ENCODE data around the gene APH1B.
"Not testable (repeated sequence)": the region's sequence is repeated elsewhere in the genome, so short reads cannot be mapped to it uniquely, and the experiment has no call there.

Gene APH1B

DNA sequence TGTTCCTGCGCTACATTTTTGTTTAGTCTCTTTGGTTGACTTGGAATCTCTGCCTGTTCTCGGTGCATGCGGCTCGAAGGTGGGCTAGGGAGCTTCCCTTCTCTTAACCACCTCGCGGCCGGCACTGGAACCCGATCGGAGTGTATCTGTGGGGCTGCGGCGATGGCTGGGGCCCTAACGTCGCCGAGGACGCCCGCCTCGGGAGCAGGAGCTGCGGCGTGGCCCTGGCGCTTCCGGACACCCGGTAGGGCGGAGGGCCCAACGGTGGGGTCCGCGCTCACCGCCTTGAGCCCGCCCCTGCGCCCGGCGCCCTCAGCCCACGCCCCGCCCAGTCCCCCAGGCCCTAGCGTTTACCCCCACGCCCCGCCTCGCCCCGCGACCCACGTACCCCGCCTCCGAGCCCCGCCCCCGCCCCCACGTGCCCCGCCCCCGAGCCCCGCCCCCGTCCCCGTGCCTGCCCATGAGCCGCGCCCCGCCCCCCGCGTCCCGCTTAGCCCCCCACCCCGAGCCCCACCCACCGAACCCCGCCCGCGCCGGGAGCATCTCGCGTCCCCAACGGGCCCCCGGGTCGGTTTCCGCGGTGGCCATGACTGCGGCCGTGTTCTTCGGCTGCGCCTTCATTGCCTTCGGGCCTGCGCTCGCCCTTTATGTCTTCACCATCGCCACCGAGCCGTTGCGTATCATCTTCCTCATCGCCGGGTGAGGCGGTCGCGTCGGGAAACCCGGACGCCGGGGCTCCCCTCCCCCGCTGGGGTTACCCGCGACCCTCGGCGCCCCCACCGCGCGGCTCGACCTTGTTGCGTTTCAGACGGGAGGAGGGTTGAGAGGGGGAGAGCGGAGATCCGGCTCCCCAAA, at the start of gene APH1B:
TSS of gene APH1B (plus strand) at position 568 of the 855 bp plus-strand sequence. CDS start at position 587, 19 bp downstream.
- no peak for FAIRE-seq

DNA sequence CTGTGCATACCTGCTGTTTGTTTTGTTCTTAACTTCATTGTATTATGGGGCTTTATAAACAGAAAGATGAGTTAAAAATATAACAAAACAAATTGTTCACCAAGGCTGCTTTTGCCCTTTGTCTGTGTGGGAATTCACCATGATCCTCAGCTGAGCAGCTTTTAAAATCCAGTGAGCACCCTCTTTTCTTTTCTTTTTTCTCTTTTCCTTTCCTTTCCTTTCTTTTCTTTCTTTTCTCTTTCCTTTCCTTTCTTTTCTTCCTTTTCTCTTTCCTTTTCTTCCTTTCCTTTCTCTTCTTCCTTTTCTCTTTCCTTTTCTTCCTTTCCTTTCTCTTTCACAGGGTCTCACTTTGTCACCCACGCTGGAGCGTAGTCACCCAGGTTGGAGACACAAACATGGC, 49.7 kb upstream of the APH1B start:
- no peak for FAIRE-seq

DNA sequence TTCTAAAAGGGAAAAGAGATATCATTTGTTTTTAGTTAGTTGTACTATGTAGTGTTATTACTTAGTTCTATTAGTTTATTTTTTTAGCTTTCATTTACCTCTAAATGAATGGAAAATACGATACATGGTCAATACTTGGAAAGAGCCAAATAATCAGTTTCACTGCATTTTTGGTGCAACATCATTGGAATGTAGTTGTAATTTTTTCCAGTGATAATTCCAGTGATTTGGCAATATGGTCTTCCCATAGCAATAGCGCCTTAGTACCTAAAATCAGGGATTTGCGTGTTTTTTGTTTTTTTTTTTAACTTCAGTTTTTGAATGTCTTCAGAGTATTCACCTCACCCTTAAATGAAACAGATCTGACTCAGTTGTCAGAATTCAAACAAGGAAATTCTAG, 46.2 kb upstream of the APH1B start:
- no peak for FAIRE-seq

DNA sequence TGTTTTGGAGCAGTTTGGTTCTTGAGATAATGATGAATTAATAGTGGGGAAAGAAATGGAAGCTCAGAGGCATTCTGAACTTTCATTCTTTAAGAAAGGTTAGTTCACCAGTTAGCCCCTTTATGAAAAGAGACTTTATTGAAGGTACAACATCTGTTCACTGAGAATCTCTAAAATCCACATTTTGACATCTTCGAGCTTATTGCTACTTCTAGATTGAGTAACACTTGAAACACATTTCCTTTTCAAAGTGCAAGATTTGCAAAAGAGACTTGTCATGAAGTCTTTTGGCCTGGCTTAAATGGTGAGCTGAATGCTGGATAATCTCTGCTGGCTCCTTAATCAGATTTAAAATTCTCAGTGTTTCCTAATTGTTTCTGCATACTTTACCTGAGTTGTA, 45.7 kb upstream of the APH1B start:
- FAIRE-seq: no peak

DNA sequence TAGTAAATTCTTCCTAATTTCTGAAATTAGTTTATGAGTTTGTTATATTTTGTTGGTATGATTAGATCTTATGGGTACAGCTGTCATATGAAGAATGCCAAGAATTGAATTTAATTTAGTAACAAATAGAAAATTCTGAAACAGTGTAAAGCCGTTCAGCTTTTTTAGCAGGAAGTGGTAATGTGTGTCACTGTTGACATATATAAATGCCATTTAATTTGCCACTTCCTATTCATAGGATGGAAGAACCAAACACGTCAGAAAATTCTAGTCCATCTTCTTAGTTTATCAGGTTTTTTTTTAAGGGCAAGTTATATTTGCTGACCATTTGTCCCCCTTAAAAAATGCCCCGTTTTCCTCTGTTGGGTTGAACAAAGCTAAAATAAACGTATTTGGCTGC, 45.0 kb upstream of the APH1B start:
- no peak for FAIRE-seq

DNA sequence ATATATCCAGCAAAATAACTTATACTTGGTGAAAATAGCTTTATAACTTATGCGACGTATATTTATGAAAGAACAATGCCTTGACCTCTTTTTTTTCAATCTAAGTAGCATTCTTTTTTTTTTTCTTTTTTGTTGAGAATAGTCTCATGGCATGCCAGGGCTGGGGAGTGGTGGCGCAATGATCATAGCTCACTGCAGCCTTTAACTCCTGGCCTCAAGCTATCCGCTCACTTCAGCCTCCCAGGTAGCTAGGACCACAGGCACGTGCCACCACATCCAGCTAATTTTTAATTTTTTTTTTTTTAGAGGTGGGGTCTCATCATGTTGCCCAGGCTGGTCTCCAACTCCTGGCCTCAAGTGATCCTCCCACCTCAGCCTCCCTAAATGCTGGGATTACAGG, 44.5 kb upstream of the APH1B start:
- FAIRE-seq: no peak

DNA sequence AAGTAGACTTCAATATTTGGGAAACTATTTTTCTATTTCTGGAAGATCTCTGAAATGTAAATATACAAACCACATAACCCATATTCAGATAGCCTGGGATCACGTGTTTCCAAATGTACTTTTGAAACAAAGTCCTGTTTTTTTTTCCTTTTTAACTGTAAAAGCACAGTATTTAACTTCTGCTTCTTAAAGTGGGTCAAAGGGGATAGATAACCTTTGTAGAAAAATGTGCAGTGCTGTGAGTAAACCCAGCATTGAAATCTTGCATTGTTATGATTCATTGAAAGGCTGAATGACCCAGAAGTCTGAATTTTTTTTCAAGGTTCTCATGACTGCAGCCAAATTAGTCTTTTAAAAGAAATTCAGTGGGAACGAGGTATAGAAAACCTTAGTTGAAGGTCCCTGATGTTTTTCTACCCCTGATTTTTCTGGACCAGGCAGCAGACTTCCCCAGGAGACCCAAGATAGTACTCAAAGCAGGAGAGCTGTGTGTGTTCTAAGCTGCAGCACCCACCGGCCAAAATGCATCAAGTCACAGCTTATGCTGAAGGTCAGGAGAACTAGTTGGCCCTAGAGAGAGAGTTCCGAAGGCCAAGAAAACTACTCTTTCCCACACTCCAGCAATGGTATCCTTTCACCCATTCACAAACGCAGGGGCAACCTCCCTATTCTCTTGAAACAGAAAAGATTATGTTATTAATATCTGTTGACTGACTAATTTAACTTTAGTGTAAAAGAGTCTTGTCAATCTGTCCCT, 43.6 kb upstream of the APH1B start:
- FAIRE-seq: no peak

DNA sequence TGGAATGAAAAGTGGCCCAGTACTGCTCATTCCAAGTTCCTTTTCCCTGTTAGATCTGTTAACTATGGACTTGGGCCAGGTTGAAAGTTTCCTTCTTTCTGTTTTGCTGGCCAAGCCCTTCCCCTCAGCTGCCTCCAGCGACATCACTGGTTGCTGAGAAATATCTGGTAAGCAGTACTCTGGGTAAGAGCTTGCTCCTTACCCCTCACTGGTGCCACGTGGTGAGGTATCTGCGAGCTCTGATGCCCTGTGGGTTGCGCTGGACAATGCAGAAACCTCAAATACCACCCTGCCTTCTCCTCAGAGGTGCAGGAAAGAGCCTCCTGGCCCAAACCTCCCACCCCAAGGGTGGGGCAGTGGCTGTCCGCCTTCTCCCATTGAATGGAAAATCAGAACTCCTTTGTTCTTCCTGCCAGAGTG, 42.9 kb upstream of the APH1B start:
- FAIRE-seq: no peak

DNA sequence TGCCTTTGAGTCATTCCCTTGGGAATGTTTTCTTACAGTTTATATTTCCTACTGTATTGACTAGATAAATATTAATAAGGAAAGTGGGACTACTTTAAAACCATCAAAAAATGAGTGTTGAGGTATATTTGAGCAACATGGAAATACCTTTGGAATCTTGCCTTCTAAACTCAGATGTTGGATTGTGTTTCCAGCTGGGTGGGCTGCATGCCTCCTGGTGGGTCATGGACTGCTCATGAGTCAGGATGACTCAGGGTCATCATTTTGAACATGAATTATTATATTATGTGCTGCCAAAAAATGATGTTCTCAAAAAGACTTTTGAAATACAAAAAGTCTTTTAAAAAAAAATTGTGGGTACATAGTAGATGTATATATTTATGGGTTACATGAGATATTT, 41.1 kb upstream of the APH1B start:
- no peak for FAIRE-seq

DNA sequence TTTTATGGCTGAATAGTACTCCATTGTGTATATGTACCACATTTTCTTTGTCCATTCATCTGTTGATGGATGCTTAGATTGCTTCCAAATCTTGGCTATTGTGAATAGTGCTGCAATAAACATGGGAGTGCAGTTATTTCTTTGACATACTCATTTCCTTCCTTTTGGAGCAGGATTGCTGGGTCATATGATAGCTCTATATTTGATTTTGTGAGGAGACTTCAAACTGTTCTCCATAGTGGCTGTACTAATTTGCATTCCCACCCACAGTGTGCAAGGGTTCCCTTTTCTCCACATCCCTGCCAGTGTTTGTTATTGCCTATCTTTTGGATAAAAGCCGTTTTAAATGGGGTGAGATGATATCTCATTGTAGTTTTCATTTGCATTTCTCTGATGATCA, 40.3 kb upstream of the APH1B start:
- FAIRE-seq: not testable (repeated sequence)

DNA sequence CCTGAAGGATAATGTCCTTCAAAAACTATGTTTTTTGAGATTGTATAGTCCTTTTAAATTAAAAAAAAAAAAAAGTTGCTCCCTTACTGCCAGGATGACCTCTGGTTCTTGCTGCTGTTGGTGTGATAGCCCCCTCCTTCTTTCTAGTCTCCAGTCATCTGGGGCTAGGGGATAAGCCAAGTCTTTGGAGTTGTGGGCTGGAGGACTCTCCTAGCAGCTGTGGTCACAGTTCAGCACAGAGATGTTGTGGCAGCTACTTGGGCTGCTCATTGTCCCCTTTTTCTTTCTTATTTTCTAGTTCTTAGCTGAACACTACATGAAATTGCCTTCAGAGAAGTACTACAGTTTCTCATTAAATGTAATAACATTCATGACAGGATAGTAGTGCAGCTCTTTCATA, 39.2 kb upstream of the APH1B start:
- no peak for FAIRE-seq

DNA sequence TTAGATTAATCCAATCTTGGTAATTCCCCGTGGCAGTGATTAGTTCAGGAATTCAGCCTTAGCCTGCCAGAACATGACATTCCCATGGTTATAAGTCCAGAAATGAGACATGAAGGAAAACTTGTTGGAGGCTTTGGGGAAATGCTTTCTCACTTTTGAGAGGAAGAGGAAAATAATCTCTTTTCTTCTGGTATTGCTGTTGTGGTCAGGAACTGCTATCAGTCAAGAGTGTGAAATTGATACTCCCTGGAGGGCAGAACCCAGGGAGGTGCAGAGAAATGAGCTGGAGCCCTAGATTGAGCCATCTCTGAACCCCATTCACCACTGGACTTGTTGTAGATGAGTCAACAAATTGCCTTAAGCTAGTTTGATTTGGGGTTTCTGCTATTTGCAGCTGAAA, 38.6 kb upstream of the APH1B start:
- no peak for FAIRE-seq

DNA sequence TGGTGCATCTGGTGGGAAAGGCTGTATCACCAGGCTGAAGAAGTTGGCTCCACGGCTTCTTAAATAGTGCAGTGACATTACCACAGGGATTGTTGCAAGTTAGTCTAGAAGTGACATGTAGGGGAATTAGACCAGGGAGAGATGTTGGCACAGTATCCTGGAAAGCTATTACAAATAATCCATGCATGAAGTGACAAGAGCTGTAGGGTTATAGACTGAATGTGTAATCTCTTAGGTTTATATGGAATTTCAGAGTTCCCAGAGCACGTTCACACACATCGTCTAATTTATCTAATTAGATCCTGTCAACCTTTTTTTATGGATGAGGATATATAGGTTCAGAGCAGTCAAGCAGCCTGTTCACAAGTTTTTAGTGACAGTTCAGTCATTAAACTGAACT, 37.3 kb upstream of the APH1B start:
- no peak for FAIRE-seq

DNA sequence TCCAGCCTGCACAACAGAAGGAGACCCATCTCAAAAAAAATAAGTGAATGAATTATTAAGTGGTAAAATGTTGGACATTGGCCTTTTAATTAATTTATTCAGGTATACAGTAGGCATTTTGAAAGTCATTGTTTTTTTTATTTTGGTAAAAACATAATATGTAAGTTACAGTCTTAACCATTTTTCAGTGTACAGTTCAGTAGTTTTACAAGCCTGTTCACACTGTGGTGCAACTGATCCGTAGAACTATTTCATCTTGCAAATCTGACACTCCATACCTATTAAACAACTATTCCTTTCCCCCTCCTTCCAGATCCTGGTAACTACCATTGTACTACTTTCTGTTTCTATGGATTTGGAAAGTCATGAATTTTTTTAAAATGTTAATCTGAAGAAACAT, 36.1 kb upstream of the APH1B start:
- FAIRE-seq: no peak

DNA sequence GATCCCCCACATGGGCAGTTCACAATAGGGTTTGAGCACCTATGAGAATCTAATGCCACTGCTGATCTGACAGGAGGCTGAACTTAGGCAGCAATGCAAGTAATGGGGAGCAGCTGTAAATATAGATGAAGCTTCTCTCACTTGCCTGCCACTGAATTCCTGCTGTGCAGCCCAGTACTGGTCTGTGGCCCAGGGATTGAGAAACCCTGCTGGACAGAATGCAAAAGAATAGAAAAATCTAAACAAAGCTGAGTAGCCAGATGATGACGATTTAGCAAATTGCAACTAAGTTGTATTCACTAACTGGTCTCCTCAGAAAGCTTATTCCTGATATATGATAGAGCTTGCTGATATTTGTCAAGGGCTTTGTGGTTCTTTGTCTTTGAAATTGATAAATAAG, 34.3 kb upstream of the APH1B start:
- no peak for FAIRE-seq

DNA sequence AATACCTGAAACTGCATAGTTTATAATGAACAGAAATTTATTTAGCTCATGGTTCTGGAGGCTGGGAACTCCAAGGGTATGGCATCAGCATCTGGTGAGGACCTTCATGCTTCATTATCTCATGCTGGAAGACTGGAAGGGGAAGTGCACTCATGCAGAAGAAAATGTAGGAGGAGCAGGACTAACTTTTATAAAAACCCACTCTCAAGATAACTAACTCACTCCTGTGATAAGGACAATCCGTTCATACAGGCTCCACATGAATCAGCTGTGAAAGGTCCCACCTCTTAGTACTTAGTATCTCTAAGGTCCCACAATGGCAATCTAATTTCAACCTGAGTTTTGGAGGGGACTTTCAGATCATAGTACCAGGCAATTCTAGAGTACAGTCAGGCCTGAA, 33.6 kb upstream of the APH1B start:
- no peak for FAIRE-seq

DNA sequence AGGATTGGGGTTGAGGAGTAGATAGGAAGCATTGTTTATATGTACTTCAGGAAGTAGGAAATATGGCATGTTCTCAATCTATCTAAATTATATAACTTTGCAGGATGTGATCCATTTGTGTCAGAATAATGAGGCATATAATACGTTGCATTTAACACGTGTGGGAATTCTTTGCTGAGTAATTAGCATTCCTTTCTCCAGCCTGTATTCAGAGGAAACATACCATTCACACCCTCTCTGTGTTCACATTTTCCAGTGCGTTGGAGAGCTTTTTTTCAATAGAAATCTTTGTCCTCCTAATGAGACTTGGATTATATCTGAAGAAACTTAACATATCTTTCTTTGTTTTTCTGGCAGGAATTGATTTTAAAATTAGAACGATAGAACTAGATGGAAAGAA, 33.0 kb upstream of the APH1B start:
- no peak for FAIRE-seq

DNA sequence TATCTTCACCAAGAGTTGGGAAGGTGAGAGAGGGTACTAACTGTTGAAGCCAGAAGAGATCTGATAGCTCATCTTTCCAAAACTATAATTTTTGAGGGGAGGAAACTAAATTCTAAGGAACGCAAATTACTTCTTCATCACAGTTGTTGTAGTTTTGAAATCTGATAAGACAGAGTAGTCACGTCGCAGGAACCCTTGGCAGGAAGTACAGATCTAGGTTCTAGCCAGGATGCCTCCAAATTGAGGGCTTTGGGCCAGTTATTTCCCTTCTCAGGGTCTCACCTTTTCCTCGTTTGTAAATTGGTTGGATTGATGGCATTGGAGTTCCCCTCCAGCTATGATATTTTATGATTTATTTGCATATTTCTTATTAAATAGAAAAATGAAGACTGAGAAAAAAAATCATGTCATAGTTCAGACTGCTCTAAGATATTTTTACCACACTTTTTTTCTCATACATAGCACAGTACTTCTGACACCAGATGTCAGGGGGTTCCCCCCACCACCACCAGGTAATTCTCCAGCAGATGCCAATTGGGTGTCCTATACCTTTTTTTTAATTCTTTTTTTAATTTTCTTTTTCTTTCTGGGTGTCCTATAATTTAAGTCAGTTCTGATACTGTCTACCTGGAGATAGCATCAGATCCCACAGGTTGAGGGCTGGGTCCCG, 32.3 kb upstream of the APH1B start:
- FAIRE-seq: no peak

DNA sequence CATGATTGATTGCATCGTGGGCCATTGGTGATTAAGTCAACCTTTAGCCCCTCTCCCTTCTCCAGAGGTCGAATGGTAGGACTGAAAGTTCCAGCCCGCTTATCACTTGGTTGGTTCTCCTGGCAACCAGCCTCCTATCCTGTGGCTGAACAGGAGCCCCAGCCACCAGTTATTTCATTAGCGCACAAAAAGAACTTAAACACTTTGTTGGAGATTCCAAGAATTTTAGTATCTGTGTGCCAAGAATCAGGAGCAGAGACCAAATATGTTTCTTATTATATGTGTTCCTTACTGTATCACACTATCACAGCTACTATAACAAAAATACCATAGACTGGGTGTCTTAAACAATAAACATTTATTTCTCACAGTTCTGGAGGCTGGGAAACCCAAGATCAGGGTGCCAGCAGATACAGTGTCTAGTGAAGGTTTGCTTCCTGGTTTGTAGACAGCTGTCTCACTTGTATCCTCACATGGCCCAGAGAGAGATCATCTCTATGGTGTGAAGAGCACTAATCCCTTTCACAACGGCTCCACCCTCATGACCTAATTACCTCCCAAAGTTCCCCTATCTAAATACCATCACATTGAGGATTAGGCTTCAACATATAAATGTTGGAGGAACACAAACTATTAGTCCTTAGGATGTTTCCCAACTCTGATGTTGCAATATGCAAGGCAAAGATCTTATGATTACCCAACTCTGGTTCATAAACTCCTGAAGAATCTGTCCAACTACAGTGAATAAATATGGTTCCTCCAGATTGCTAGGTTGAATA, 30.5 kb upstream of the APH1B start:
- FAIRE-seq: no peak

DNA sequence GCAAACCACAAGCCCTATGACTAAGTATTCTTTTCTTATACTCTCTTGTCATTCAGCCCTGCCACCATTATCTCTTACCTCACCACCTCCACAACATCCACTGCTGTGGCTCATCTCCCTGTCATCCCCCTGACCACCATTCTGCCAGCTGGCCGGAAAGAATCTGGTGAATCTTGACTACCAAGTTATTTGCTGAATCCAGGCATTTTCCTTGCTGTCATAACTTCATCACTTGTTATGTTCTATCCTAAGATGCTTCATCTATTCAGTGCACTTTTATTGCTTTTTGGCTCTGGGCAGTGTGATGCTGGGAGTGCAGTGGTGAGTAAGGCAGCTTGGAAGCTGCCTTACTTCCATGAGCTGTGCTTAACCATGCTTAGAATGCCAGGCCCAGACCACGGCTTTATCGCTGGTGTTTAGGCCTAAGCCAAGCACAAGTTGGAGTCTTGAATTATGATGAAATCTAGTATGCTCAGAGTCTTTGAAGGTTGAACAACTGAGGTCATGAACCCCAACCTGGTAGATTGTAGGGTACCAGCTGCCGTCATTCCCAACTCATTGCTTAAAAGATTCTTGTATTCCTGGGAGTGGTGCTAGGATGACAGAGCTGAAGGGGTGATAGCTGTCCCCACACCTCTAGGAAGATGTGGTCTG, 27.0 kb upstream of the APH1B start:
- no peak for FAIRE-seq

DNA sequence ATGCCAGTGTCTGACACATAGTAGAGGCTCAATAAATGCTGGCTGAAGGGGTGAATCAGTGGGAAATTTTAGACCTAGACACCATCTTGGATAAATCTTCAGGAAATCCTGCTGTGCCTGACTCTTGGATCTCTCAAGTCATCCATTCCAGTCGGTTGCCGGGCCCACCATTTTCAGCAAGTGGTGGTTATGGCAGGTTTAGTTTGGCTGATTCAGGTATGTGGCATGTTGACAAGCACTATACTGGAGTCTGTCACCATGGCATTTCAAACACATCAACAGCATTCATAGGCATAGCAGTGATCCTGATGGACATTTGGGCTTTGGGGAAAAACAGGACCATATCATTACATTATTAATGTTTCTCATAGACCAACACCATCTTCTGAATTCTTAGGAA, 25.7 kb upstream of the APH1B start:
- FAIRE-seq: no peak

DNA sequence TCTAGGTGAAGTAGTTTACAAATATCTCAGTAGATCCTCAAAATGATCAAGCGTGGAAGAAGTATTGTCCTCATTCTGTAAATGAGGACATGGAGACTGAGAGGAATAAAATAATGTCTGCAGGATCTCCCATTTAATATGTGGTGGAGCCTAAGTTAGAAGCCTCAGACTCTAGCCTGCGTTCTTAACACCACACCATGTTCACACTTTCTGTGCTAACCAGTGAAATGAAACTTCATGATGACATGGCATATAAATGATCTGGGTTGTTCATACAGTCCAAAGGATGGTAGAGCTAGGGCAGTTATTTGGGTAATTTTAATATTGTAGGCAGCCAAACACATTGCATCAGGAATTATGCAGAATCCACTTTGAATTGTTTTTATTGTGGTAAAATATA, 25.1 kb upstream of the APH1B start:
- FAIRE-seq: no peak

Data from colon (tissue), 2 donors.